Measurements from ENCODE around the gene DLG4. TPM values are rescaled to one million over a fixed set of nuclear protein-coding genes. Genes with fewer than 3 reads are reported as not detected.

DLG4 gene
- total and polyA plus RNA-seq, 2 donors (not counting 3 experiments of a cell fraction or from before 2014, with no cell fraction given), result 14.9 to 34.6 TPM

- ChIA-PET POLR2A (interaction anchor here (0.5 to 0.7 kb wide), 3 partner anchors 152 to 466 kb away, joined by 3 to 4 read pairs (median 3); partner anchors contain the start of gene NEURL4), CTCF (interaction anchor here (0.6 to 4.3 kb wide), 30 partner anchors 8 to 510 kb away, joined by 3 to 91 read pairs (median 6); partner anchors contain the start of genes ACADVL, DLG4, SLC16A11 and SLC16A13)
- FAIRE-seq (no peak), DNase-seq (ENCODE audit: low read depth, low spot score) (no peak)
- no peaks in the 10 kb centered on the region for H3K27me3 ChIP-seq (ENCODE audit: control insufficient read depth in 2 of 2, insufficient read depth in 2 of 2, low read length in 2 of 2)
- intact Hi-C loops (cut with micrococcal nuclease) (loop anchor here (1.0 to 2.0 kb wide), 5 partner anchors 41 to 264 kb away; partner anchors contain the start of genes ACADVL and DLG4), dilution Hi-C loops (cut with MboI; ENCODE audit: extremely low pct_ligation_motif_present, low sequenced_read_pairs) (no loop called here)
- no peaks in the 10 kb centered on the region for H3K9me3 ChIP-seq (replicated peaks; ENCODE audit: control insufficient read depth, insufficient read depth, low read length)
- no TSS peak for BruUV-seq (replicated peaks)
- peaks cover 17% of the 10 kb centered on the region for H3K4me1 ChIP-seq (ENCODE audit: control insufficient read depth, extremely low read depth, insufficient read depth, low read length)
- no peaks in the 10 kb centered on the region for H3K79me2 ChIP-seq (ENCODE audit: control insufficient read depth, insufficient read depth, low read length)
- TF ChIP-seq POLR2AphosphoS5 (IDR thresholded peaks at IDR 0.05; ENCODE audit: insufficient read depth, low read depth, low read length) (no peak), MAX (IDR thresholded peaks at IDR 0.05; ENCODE audit: insufficient read depth, insufficient read length) (no peak)
- H2AFZ ChIP-seq (ENCODE audit: low read depth, low read length), result no peak overlapping the region
- no peak overlapping the region for H3K4me2 ChIP-seq (ENCODE audit: insufficient read depth, low read length)
- no peaks in the 10 kb centered on the region for H3K36me3 ChIP-seq (ENCODE audit: control insufficient read depth in 2 of 2, extremely low read depth in 1 of 2, insufficient read depth in 2 of 2, low read length in 2 of 2)
- no peak overlapping the region for H3K27ac ChIP-seq (ENCODE audit: insufficient read depth, low read depth, low read length)
- H3K9ac ChIP-seq (replicated peaks; ENCODE audit: extremely low read depth, insufficient read depth, low read length), result no peak overlapping the region
- no peaks in the 10 kb centered on the region for H3K9me1 ChIP-seq (replicated peaks; ENCODE audit: control insufficient read depth, extremely low read depth, insufficient read depth, low read length)
- H3K4me3 ChIP-seq (replicated peaks in 1 of 3; ENCODE audit: insufficient read depth in 1 of 3, low read depth in 1 of 3, low read length in 3 of 3), result peak overlapping the region in 1 of 3 experiments; percentile 9
- no peaks in the 10 kb centered on the region for H4K20me1 ChIP-seq (replicated peaks; ENCODE audit: control insufficient read depth, extremely low read depth, insufficient read depth, low read length)
Observed at GRCh38 chr17:7176841-7177190, 42.8 kb downstream of the DLG4 start.

- H4K20me1 ChIP-seq (replicated peaks; ENCODE audit: control insufficient read depth, extremely low read depth, insufficient read depth, low read length), result no peaks in the 10 kb centered on the region
- dilution Hi-C loops (cut with MboI; ENCODE audit: extremely low pct_ligation_motif_present, low sequenced_read_pairs), result no loop called here
- H3K4me3 ChIP-seq (replicated peaks in 1 of 3; ENCODE audit: insufficient read depth in 1 of 3, low read depth in 1 of 3, low read length in 3 of 3), result no peak overlapping the region
- H3K9ac ChIP-seq (replicated peaks; ENCODE audit: extremely low read depth, insufficient read depth, low read length), result no peak overlapping the region
- intact Hi-C loops (cut with micrococcal nuclease), result loop anchor here (2.0 kb wide), 1 partner anchor 263 kb away; no protein-coding TSS in a partner anchor
- TF ChIP-seq MYC (IDR thresholded peaks at IDR 0.05; ENCODE audit: low read depth, low read length), result no peak
- no peak for TF ChIP-seq CTCF (IDR thresholded peaks at IDR 0.05; ENCODE audit: extremely low read depth in 1 of 2, insufficient read depth in 1 of 2, low read depth in 1 of 2, low read length in 2 of 2)
- no peak for TF ChIP-seq EZH2 (IDR thresholded peaks at IDR 0.05; ENCODE audit: borderline replicate concordance, low read depth, low read length, severe bottlenecking)
- no peak for TF ChIP-seq POLR2AphosphoS5 (IDR thresholded peaks at IDR 0.05; ENCODE audit: insufficient read depth, low read depth, low read length)
- no peak for TF ChIP-seq MAX (IDR thresholded peaks at IDR 0.05; ENCODE audit: insufficient read depth, insufficient read length)
- no peak for TF ChIP-seq POLR2A (IDR thresholded peaks at IDR 0.05; ENCODE audit: low read depth, low read length)
- TF ChIP-seq GATA2 (IDR thresholded peaks at IDR 0.05; ENCODE audit: insufficient read depth, insufficient read length, low read depth, low read length), result no peak
- TF ChIP-seq JUN (IDR thresholded peaks at IDR 0.05; ENCODE audit: borderline replicate concordance, insufficient read depth, insufficient read length, low read depth), result no peak
- TF ChIP-seq FOS (IDR thresholded peaks at IDR 0.05; ENCODE audit: borderline replicate concordance, insufficient read depth, low read length), result no peak
- H3K79me2 ChIP-seq (ENCODE audit: control insufficient read depth, insufficient read depth, low read length), result no peaks in the 10 kb centered on the region
- ChIA-PET POLR2A (interaction anchor here (0.7 kb wide), 1 partner anchor 153 kb away, joined by 3 read pairs; the partner anchor contains the start of gene NEURL4), CTCF (interaction anchor here (1.1 to 4.3 kb wide), 16 partner anchors 9 to 510 kb away, joined by 3 to 91 read pairs (median 10); partner anchors contain the start of gene SLC16A11)
- FAIRE-seq (peak; percentile 59), DNase-seq (ENCODE audit: low read depth, low spot score) (no peak)
- H3K9me1 ChIP-seq (replicated peaks; ENCODE audit: control insufficient read depth, extremely low read depth, insufficient read depth, low read length), result no peaks in the 10 kb centered on the region
- H3K27ac ChIP-seq (ENCODE audit: insufficient read depth, low read depth, low read length), result no peak overlapping the region
- no peaks in the 10 kb centered on the region for H3K36me3 ChIP-seq (ENCODE audit: control insufficient read depth in 2 of 2, extremely low read depth in 1 of 2, insufficient read depth in 2 of 2, low read length in 2 of 2)
- BruUV-seq (replicated peaks), result no TSS peak
- no peaks in the 10 kb centered on the region for H3K27me3 ChIP-seq (ENCODE audit: control insufficient read depth in 2 of 2, insufficient read depth in 2 of 2, low read length in 2 of 2)
- no peak overlapping the region for H3K4me2 ChIP-seq (ENCODE audit: insufficient read depth, low read length)
- H2AFZ ChIP-seq (ENCODE audit: low read depth, low read length), result no peak overlapping the region
- no peaks in the 10 kb centered on the region for H3K9me3 ChIP-seq (replicated peaks; ENCODE audit: control insufficient read depth, insufficient read depth, low read length)
- H3K4me1 ChIP-seq (ENCODE audit: control insufficient read depth, extremely low read depth, insufficient read depth, low read length), result peaks cover 17% of the 10 kb centered on the region
Observed at GRCh38 chr17:7176107-7176840, 43.4 kb downstream of the DLG4 start.

Measured in endothelial cell of umbilical vein (primary cell).